Brain microvascular endothelial cell (primary cell): ENCODE measurements around the gene KRT72.

Experiments
- DNase-seq: peaks from one replicate; pipeline ENCODE4 v3.0.0-alpha.2; 2020
- H3K27ac ChIP-seq: fragments of 250-450 bp; sonication (Bioruptor Pico); 2 replicates; pipeline ENCODE4 v1.5.1; 2020; ENCODE audit warnings: mild to moderate bottlenecking, moderate library complexity
- H3K27me3 ChIP-seq: fragments of 250-450 bp; sonication (Bioruptor Pico); replicated peaks from 2 replicates; pipeline ENCODE4 v1.5.1; 2020; ENCODE audit warnings: mild to moderate bottlenecking
- H3K36me3 ChIP-seq: fragments of 250-450 bp; sonication (Bioruptor Pico); replicated peaks from 2 replicates; pipeline ENCODE4 v1.5.1; 2020; ENCODE audit warnings: mild to moderate bottlenecking
- H3K4me3 ChIP-seq: 2 replicates; pipeline ENCODE4 v1.5.1; 2011; ENCODE audit warnings: low read depth, mild to moderate bottlenecking, control low read depth, low read length, moderate library complexity
- in situ Hi-C: cut with HindIII; loops from 2 replicates; pipeline ENCODE4 v1.10.0; 2017; ENCODE audit warnings: low sequenced_read_pairs, low pct_ligation_motif_present
- TF ChIP-seq, protein P1 (sequence below): IDR thresholded peaks from 2 replicates; pipeline ENCODE4 v1.5.1; 2011; ENCODE audit warnings: low read depth, mild to moderate bottlenecking, moderate library complexity, low read length, control low read depth, inconsistent platforms; ENCODE audit errors: missing control alignments

KRT72 gene

GRCh38 chr12:52600941-52601481 is at the start of gene KRT72:
Gene KRT72, minus strand, starts transcription at chr12:52601463. Its CDS starts 11 bp downstream, at chr12:52601452.
- DNase-seq = no peak
- no peaks in the 10 kb centered on the region for H3K36me3 ChIP-seq
- no peak within 1 kb of the TSS for H3K4me3 ChIP-seq
- TF ChIP-seq, protein P1, sequence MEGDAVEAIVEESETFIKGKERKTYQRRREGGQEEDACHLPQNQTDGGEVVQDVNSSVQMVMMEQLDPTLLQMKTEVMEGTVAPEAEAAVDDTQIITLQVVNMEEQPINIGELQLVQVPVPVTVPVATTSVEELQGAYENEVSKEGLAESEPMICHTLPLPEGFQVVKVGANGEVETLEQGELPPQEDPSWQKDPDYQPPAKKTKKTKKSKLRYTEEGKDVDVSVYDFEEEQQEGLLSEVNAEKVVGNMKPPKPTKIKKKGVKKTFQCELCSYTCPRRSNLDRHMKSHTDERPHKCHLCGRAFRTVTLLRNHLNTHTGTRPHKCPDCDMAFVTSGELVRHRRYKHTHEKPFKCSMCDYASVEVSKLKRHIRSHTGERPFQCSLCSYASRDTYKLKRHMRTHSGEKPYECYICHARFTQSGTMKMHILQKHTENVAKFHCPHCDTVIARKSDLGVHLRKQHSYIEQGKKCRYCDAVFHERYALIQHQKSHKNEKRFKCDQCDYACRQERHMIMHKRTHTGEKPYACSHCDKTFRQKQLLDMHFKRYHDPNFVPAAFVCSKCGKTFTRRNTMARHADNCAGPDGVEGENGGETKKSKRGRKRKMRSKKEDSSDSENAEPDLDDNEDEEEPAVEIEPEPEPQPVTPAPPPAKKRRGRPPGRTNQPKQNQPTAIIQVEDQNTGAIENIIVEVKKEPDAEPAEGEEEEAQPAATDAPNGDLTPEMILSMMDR = no peak
- H3K27ac ChIP-seq = no peak within 1 kb of the TSS
- H3K27me3 ChIP-seq = peaks cover 38% of the 10 kb centered on the region
- in situ Hi-C loops = no loop called here

- no peak overlapping the region for H3K4me3 ChIP-seq
- H3K27ac ChIP-seq = no peak overlapping the region
- TF ChIP-seq, protein P1 = no peak
- DNase-seq = no peak
- in situ Hi-C loops = no loop called here
- no peaks in the 10 kb centered on the region for H3K36me3 ChIP-seq
- H3K27me3 ChIP-seq = peaks cover 7% of the 10 kb centered on the region
These were observed 49.3 kb upstream of the KRT72 start for GRCh38 chr12:52650520-52651081.

GRCh38 chr12:52649066-52649465 is 47.8 kb upstream of the KRT72 start:
- in situ Hi-C loops = loop anchor here (25.0 kb wide), 1 partner anchor 213 kb away; no protein-coding TSS in a partner anchor
- DNase-seq = no peak
- no peak overlapping the region for H3K27ac ChIP-seq
- H3K27me3 ChIP-seq = peaks cover 5% of the 10 kb centered on the region
- H3K4me3 ChIP-seq = no peak overlapping the region
- TF ChIP-seq, protein P1 = no peak
- no peaks in the 10 kb centered on the region for H3K36me3 ChIP-seq

GRCh38 chr12:52648012-52648550 is 46.8 kb upstream of the KRT72 start:
- H3K36me3 ChIP-seq = no peaks in the 10 kb centered on the region
- H3K27ac ChIP-seq = no peak overlapping the region
- TF ChIP-seq, protein P1 = no peak
- peaks cover 2% of the 10 kb centered on the region for H3K27me3 ChIP-seq
- no peak overlapping the region for H3K4me3 ChIP-seq
- in situ Hi-C loops = loop anchor here (25.0 kb wide), 1 partner anchor 214 kb away; no protein-coding TSS in a partner anchor
- no peak for DNase-seq

- Histone ChIP-seq H3K4me3 (no peak overlapping the region), H3K27ac (no peak overlapping the region), H3K36me3 (no peaks in the 10 kb centered on the region), H3K27me3 (peaks cover 2% of the 10 kb centered on the region)
- in situ Hi-C loops = loop anchor here (25.0 kb wide), 1 partner anchor 215 kb away; no protein-coding TSS in a partner anchor
- no peak for DNase-seq
- TF ChIP-seq, protein P1 = no peak
These were observed 46.3 kb upstream of the KRT72 start for GRCh38 chr12:52647601-52648000.
